AG08395 (cell line): ENCODE measurements around the gene PHF11.

ENCODE experiments used
- DNase-seq: peaks from one replicate; pipeline ENCODE4 v3.0.0; 2012; ENCODE audit warnings: mixed read lengths, low spot score

PHF11 gene

DNA sequence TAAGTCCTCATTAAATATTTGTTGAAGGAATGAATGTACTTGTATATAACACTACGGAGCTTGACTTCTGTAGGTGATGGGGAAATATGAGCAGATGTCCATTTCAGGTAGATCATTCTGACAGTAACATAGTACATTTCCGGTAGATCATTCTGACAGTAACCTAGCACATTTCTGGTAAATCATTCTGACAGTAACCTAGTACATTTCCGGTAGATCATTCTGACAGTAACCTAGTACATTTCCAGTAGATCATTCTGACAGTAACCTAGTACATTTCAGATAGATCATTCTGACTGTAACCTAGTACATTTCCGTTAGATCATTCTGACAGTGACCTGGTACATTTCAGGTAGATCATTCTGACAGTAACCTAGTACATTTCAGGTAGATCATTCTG is 2.5 kb downstream of the PHF11 start:
- no peak for DNase-seq

DNA sequence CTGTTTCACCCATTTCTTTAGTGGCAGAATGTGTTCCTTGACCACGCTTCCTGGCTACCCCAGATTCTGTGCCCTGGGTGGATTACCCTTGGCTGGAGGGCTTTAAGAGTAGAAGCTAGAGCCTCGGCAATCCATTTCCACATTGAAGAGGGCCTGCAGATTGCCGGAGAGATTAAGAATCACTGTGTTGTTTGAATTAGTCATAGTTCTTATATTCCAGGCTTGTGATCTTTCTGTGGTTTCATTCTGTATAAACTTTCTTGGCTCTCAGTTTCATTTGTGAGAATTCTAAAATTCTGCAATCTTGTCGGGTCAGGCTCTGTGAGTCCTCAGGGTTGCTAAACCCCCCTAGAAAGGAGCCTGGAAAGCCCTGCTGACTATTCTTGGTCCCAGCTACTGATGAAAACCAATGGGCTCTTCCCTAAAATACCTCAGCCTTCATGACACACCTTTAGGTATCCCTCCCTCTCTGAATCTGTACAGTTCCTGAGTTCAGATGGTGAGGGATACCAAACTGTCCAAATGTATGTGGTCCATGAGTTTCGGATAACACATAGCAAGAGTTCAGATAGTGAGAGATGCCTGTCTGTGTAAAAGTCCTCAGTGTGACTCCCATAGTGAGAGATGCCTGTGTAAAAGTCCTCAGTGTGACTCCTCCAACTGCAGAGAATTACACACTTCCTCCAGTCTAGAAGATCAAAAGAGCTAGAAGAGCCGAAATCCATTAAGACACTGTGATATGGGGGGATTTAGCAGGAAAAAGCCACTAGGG is 4.3 kb downstream of the PHF11 start:
- peak; percentile 76 for DNase-seq

DNA sequence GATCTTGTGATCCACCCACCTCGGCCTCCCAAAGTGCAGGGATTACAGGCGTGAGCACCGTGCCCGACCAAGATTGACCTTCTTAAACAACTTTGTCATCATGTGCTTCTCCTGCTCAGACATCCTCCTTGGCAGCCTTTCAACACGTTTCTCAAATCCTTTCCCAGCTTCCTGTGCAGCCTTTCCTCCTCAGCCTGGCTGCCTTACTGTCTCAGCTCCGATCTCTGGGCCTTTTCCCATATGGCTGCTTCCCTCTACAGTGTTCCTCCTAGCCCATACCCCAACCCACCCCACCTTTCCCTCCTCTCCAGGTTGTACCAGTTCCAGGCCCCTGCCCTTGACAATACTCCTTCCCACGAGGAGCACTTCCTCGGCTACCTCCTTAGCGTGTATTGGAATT is 7.2 kb downstream of the PHF11 start:
- DNase-seq: peak; percentile 48

DNA sequence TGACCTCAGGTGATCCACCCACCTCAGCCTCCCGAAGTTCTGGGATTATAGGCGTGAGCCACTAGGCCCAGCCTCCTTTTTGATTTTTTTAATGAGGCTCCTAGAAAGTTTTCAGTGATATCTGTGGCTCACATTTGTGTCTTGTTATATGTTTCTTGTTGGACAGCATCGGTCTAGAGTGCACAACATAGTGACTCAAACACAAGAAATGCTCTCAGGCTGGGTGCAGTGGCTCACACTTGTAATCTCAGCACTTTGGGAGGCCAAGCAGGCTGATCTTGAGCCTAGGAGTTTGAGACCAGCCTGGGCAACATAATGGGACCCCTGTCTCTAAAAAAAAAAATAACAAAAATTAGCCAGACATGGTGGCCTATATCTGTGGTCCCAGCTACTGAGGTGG is 8.2 kb downstream of the PHF11 start:
- DNase-seq: no peak

DNA sequence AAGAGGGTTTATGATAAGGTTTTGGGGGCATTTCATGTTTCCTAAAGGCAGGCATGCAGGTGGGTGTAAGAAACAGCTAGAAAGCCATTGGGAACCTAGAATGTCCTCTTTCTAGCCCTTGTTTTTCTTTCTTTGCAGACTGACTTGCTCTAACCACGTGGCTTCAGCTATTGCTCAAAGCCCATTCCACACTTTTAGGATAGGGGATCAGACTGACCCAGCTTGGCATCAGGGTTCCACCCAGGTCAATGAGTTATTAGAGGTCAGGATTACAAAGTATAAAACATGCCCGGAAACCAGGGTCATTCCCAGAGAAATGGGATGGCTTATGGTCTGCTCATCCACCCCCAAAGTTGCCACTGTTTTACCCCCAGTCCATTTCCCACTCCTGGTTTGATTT is 16.8 kb downstream of the PHF11 start:
- DNase-seq: no peak

DNA sequence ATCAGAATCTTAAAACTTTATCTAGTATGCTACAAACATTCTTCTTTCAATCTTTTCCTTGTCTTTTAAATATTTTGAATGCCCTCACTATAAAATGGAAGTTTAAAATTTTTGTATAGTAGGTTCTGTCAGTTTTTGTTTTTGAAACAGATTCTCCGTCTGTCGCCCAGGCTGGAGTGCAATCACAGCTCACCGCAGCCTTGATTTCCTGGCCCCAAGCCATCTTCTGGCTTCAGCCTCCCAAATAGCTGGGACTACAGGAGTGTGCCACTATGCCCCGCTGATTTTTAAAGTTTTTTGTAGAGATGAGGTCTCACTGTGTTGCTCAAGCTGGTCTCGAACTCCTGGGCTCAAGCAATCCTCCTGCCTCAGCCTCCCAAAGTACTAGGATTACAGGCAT is 20.7 kb downstream of the PHF11 start:
- DNase-seq: no peak

DNA sequence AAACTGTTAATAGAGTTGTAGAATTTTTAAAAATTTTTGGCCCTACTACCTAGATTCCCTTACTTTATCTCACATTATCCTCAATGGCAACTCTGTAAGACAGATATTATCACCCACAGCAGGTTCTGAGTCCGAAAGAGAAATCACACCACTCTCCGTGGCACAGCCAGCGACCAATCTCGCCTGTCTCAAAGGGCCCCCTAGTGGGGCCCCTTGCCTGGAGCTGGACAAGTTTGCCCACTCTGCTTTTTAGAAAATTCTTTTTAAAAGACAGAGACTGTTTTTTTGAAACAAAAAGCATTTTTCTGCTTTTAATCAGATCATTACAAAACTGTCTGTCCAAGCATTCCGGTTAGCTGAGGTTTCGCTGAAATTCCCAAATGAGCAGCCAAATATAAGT is 21.7 kb downstream of the PHF11 start:
- no peak for DNase-seq

DNA sequence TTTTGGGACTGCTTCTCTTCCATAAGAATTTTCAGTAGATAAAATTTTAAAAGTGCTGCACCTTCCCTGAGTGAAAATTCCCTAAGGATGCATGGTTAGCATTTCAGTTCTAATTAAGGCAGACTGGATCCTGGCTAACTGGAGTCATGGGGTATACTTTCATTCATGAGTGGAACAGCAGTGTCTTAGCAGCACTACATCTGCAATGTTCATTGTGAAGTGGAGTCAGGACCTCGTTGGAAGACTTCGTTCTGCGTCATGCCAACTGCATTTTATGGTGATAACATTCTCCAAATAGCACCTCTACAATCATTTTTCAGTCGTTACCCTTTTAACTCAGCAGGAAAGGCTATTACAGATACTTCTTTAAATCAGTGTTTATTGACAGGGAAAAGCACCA is 25.5 kb downstream of the PHF11 start:
- no peak for DNase-seq

DNA sequence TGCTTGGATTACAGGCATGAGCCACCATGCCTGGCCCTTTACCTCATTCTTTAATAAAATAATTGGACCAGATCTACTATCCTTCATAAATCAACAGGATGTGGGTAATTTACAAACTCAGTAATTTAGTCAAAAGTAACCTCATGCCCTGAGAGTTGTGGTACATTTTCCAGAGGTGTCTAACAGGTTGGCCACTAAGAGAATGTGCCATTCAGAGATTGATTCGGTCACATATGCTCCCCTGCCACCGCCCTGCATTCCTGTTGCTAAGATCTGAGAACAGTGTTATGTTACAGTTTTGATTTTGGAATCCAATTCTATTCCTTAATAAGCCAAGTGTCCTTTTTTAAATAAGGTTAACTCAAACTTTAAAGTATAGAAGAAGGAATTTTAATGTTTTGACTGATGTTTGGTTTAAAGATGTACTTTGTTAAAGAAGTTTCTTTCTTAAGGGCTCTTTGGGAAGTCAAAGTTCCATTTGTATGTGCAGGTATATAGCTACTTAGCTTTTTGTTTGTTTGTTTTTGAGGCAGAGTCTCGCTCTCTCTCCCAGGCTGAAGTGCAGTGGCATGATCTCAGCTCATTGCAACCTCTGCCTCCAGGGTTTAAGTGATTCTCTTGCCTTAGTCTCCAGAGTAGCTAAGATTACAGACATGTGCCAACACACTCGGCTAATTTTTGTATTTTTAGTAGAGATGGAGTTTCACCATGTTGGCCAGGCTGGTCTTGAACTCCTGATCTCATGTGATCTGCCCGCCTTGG is 29.2 kb downstream of the PHF11 start:
- DNase-seq: no peak

DNA sequence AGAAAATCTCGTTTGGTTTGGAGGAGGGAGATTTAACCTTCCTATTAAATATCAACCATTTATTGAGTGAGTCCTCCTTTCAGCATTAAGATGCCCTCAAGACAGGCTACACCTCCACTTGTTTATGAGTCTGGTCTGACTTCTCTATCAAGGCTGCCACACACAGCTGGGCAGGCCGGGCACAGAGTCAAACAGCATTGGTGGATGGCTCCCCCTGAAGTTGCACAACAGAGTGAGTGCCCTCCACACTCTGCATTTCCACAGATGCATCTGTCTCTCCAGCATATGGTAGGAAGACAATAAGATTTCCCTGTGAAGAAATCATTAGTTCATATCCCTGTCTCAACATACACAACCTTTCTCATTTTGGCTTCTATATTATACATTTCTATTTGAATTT is 31.4 kb downstream of the PHF11 start:
- DNase-seq: no peak

DNA sequence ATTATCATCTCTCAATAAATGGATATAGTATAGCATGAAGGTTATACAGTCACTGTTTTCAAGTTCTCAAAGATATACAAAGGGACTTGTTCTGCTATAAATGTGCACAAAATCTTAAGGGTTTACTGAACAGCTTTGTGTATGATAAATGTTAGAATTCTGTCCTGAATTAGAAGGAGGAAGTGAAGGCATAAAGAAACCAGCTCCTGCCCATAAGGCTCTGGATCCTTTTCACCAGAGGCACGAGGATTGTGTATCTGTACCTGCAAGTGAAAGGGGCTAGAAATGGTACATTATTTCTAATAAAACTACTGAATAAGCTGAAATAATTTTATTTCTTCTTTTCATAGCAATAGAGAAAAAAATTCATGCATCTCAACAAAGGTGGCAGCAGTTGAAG is 32.4 kb downstream of the PHF11 start:
- DNase-seq: no peak

DNA sequence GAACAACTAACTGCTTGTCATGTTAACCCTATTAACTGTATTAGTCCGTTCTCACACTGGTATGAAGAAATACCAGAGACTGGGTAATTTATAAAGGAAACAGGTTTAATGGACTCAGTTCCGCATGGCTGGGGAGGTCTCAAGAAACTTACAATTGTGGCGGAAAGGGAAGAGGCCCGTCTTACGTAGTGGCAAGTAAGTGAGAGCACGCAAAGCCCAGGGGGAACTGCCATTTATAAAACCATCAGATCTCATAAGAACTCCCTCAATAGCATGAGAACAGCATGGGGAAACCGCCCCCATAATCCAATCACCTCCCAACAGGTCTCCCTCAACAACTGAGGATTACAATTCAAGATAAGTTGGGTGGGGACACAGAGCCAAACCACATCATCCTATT is 34.7 kb downstream of the PHF11 start:
- no peak for DNase-seq

DNA sequence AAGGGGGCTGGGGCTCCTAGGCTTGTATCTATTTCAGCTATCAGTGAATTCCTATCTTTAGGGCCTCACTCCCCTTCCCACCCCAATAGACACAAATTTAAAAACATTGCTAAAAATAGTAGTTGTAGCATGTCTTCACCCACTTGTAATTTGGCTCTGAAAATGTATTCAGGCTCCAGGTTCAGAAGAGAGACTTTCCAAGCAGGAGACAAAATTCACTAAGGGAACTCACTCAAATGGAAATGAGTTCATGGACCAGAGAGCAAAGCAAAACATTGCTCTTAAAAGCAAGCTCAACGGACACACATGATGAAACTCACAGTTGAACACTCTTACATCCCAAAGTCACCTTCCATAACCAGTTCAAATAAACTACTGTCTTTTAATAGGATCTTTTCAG is 36.8 kb downstream of the PHF11 start:
- no peak for DNase-seq

DNA sequence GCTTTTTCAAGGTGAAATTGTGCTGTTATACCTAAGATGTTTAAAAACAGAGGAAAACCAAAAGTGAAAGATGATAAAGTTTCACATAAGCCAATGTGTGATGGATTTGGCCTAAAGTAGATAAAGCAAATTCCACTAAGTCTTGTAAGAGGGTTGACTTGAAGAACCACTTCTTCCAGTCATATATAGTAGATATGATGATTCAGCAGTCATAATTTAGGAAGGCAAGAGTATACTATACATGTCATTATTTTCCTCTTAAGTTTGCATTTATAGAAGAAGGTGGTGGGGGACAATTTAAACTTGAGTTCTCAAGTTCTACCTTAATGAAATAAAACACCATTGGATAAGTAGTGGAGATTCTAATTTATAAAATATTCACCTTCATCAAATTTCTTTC is 37.3 kb downstream of the PHF11 start:
- DNase-seq: no peak

DNA sequence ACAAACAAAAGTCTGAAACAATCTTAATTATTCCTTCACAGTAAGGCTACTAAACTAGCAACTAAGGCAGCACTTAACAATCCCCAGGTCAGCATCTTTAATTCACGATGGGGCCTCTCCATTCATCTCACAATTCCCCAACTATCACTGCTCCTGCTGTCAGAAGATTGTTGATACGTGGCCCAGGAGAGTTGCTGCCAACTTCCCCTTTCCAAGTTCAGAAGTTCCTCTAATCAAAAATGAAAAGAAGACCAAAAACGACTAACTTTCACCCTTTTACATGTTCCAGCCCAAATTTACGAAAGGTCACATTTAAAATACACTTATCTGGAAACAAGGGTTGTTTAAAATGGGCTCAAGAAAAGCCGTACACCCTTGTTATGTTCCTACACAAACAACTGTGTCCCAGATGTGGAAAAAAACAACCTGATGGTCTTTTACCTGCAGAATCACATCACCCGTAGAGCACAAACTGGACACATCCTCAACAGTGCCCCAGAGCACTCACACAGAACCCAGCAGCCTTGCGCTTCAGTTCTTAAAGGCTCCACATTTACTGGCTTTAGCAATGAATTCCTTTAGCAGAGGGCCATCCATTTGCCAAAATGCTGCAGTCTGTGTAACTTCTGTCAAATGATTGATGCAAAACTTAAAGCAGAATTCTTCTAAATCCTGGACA is 38.0 kb downstream of the PHF11 start:
- no peak for DNase-seq

DNA sequence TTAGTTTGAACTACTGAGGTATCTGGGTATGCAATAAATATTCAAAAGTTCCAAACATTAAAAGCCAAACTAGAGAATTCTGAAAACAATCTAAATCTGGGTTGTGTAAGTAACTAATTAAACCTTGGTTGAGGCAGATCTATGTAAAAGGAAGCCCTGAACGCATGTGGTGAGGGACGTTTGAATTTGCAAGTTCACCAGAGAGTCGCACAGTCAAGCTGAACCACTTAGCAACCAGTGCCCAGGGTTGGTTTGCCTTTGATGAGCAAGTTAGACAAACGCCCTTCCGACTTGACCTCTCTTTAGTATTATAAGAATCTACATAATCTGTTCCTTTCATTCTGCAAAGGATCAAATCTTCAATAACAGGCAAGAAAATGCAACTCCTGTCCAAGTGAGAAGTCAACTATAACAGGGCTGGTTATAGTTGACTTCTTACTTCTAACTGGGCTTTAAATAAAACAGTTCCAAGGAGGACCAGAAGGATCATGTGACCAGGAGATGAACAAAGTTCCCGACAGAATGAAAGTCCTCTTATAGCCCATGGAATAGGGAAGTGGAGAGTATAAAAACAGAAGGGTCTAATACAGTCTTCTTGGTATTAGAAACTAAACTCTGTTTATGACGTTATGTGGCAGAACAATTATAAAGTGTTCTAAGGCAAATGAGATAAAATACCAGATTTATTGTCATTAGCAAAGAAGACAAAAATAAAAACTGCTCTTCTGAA is 40.6 kb downstream of the PHF11 start:
- DNase-seq: no peak

DNA sequence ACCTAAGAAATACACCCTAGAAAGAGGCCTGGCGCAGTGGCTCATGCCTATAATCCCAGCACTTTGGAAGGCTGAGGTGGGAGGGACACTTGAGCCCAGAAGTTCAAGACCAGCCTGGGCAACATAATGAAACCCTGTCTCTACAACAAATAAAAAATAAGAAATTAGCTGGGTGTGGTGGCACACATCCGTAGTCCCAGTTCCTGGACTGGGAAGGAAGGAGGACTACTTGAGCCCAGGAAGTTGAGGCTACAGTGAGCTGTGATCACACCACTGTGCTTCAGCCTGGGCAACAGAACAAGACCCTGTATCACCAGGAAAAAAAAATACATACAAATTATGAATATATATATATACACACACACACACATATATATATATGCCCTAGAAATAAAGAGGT is 42.7 kb downstream of the PHF11 start:
- no peak for DNase-seq

DNA sequence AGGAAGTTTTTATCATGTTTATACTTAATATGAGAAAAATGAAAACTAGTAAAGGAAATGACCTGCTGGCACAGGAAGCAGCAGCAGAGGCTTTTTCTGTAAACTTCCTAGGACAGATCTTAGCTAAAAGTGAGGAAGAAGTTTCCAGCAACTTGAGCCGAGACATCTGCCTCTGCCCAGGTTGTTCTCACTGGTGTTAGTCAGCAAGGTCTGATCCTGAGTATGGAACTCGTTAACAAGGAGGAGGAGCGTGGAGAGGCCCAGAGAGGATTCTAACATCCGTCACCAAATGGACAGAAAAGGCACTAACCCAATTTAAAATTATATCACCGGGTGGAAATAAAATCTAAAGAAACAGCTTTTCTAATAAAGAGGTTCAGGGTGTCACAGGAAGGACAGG is 43.6 kb downstream of the PHF11 start:
- DNase-seq: no peak

DNA sequence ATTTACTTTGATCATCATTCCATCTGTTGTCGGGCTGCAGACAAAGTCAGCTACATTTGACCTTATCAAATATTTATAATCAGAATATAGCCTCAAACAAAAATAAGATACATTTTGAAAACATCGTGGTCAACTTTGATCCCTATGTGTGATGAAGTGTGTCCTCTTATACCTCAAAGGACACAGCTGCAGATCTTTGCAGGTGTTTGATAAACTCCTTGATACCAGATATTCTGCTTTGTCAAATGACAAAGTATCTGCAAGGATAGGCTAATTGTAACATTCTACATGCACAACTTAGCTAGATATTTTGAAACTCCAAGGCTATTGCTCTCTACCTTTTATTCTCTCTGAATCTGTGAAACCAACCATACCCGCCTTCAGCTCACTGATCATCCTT is 44.0 kb downstream of the PHF11 start:
- no peak for DNase-seq

DNA sequence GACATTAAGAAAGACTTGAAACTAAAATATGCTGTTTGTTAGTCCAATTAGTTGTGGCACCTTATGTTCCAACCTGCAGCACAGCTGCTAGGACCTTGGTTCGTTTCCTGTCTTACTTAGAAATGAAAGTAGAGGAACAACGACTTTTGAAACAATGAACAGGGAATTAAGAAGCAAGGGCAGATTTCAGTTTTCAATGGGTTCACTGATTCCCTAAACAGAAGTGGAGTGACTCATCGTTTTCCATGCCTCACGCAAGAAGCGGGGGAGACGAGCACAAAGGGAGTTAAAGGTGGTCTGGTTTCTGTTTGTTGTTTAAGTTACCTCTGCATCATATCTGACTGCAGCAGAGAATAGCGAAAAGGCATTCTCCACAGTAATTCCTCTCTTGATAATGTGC is 44.8 kb downstream of the PHF11 start:
- no peak for DNase-seq

DNA sequence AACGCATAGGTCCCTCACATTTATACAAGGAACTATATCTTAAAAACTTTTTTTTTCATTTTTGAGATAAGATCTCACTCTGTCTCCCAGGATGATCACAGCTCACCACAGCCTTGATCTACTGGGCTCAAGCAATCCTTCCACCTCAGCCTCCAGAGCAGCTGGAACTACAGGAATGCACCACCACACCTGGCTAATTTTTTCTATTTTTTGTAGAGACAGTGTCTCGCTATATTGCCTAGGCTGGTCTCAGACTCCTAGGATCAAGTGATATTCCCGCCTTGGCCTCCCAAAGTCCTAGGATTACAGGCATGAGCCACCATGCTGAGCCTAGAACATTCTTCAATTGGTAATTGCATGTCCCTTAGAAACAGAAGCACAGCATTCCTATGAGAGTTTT is 47.9 kb downstream of the PHF11 start:
- no peak for DNase-seq

DNA sequence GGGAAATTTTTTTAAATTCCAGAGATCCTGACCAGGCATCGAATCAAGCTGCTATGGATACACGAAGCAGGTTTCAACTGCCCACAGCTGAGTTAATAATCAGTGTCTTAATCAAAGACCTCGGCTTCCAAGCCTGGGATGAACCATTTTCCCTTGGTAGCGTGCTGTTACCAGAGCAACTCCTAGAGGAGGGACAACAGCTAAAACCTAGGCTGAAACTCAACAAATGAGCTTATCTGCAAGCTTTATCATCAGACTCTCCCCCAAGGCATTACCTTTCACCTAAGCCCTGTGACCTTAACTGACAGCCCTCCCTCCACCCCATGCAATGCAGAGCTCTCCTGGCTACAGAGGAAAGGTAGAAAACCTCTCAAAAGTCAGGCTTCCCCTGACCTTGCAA is 49.9 kb downstream of the PHF11 start:
- DNase-seq: no peak

DNA sequence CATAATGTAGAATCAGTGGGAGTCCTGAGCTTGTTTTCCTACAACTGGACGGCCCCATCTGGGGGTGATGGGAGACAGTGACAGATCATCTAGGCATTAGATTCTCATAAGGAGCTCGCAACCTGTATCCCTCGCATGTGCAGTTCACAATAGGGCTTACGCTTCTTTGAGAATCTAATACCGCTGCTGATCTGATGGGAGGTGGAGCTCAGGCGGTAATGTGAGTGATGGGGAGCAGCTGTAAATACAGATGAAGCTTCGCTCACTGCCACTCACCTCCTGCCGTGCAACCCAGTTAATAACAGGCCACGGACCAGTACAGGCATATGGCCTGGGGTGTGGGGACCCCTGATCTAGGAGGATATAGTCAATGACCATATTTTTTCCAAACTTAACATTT is 50.8 kb downstream of the PHF11 start:
- no peak for DNase-seq
